HG03060 (cell line): ENCODE data around the gene WNK2.

Source experiments
- ATAC-seq: cut with Tn5 transposase; IDR thresholded peaks from one replicate; pipeline ENCODE4 v1.9.1; 2021; ENCODE audit warnings: low read depth, moderate number of reproducible peaks; ENCODE audit not compliant: unreplicated experiment

The WNK2 gene

DNA sequence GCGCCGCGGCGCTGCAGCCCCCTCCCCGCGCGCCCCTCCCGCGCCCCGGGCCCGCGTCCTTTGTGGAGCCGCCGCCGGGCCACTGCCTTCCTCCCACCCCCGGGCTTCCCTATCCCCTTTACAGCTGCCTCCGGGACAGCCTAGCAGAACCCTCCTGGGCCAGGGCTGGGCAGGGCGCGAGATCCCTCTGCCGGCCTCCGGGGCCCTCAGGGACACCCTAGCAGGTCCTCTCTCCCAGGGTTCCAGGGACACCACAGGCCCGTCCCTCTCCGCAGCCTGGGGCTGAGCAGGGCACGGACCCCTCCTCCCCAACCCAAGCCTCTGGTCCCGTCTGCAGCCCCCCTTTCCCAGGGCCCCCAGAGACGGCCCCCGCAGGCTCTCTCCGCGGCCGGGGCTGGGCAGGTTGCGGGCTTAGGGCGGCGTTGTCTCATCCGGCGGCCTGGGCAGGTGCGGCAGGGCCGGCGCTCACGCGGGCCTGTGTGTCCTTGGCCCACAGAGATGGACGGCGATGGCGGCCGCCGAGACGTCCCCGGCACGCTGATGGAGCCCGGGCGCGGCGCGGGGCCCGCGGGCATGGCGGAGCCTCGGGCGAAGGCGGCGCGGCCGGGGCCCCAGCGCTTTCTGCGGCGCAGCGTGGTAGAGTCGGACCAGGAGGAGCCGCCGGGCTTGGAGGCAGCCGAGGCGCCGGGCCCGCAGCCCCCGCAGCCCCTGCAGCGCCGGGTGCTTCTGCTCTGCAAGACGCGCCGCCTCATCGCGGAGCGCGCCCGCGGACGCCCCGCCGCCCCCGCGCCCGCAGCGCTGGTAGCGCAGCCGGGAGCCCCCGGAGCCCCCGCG is 710 bp downstream of the WNK2 start:
- ATAC-seq, result no peak

- ATAC-seq, result no peak
Observed at GRCh38 chr9:93185266-93186214, 1.6 kb downstream of the WNK2 start.

DNA sequence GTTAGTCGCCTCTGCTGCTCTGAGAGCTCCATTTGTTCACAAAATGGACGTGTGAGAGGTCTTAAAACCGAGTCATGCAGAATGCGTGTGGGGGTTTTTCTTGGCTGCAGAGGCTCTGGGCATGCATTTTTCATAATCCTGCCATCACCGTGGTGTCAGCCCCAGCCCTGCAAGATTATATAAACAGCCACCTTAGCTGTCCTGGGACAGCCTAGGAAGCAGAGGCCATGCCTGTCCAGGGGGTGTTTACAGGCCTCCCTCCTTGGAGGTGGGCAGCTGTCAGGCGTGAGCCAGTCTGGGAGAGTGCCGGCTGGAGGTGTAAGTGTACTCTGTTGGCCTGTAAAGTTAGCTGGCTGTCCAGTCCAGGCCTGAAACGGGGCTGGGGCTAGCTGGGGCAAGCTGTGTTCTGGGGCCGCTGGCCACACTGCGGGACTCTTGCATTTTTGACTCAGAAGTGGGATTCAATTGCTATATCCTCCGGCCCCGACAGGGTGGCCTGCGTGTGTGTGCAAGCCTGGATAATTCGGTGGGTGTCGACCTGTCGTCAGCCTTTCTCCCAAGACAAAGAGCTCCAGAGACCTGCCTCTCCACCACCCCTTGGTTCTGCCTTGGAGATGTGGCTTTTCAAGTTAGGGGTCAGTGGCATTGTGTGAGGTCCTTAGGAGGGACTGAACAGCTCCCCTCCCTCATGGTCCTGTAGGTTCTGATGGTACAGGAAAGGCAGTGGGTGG is 2.4 kb downstream of the WNK2 start:
- no peak for ATAC-seq

DNA sequence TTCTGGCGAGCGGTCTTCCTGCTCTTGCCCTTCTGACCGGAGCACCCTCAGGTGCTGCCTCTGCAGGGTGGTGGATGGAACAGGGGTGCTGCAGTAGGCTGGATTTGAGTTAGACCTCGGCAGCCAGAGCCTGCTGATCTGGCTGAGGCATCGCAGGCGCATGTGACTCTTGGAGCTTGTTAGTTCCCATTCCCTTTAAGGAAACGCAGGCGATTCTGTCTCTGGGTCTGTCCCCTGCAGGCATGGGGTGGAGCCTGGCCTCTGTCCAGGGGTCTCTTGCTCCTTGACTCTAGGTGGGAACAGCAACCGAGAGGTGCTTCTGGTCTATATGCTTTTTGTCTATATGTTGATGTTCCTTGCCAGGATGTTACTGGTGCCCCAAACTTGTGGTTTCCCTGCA is 3.1 kb downstream of the WNK2 start:
- ATAC-seq, result no peak

GRCh38 chr9:93187574-93187973 is 3.6 kb downstream of the WNK2 start:
- no peak for ATAC-seq

- no peak for ATAC-seq
Observed at GRCh38 chr9:93188426-93189368, 4.8 kb downstream of the WNK2 start.

GRCh38 chr9:93189369-93190132 is 5.6 kb downstream of the WNK2 start:
- no peak for ATAC-seq

DNA sequence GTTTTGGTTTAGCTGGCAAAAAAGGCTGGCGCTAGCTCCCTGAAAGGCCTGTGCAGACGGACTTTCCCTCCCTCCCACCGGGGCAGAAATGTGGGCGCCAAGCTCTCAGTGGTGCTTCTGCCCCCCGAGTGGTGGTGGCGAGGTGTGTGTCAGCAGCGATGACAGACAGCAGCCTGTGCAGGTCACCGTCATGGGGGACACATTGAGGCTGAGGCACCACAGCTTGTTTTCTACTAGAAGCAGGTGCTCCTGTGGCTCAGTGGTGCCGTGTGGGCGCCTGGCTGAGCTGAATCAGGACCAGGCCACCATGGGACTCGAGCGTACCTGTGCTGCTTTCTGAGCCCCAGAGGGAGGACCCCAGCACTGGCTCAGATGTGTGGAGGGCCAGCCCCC is 6.2 kb downstream of the WNK2 start:
- ATAC-seq, result no peak

DNA sequence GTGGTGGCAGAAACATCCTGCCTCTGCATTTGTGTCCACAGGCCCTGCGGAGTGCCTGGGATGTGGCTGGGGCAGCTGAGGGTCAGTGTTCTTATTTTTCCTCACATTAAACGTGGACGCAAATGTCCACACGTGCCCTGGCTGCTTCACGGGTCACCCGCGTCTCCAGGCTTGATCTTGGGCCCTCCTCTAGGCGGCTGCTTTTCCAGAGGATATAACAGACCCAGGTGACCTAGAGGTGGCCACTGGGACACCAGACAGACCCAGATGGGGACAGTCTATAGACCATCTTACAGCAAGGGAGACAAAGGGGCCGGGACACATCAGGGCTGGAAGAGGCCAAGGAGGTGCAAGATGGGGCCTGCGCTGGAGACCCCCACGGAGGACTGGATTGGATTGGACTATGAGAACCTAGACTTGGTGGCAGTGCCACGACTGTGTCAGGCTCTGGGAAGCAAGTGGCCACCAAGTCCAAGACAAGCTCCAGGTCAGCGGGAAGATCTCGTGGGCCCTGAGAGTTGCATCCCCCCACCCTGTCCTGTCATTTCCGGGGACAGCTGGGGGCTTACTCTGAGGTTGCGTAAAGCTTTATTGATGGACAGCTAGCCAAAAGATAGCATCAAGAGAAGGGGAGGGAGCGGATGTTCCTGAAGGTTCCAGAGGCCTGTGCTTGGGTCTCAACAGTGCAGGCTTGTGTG is 6.9 kb downstream of the WNK2 start:
- ATAC-seq, result no peak

GRCh38 chr9:93191354-93191660 is 7.4 kb downstream of the WNK2 start:
- no peak for ATAC-seq

- ATAC-seq, result no peak
Observed at GRCh38 chr9:93192721-93193387, 8.9 kb downstream of the WNK2 start.

DNA sequence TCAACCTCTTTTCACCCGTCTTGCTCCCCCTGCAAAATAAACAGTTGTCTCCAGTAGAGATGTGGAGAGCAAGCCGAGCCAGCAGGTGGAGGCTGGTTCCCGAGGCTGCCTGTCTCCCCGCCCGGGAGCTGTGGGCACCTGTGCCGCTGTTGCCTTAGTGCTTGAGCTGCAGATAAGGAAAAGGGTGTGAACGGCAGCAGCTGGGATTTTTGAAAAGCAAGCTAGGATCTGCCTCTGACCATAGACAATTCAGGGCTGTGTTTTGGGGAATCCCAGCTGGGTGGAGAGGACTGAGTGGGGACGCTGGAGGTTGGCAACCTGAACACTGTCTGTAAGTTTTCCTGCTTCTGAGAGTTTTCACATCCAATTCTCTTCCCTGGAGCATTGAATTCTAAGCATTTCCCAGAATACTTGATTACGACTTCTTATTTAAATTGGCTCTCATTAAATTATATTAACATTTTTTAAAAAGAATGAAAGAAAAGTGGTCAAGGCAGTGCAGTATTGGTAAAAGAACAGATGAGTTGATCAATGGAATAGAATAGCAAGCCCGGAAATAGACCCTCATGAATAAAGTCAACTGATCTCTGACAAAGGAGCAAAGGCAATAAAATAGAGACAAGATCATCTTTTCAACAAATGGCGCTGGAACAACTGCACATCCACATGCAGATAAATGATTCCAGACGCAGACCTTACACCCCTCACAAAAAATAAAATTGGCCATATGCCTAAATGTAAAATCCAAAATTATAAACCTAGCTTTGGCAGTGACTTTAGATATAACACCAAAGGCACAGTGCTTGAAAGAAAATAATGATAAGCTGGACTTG is 9.7 kb downstream of the WNK2 start:
- no peak for ATAC-seq

DNA sequence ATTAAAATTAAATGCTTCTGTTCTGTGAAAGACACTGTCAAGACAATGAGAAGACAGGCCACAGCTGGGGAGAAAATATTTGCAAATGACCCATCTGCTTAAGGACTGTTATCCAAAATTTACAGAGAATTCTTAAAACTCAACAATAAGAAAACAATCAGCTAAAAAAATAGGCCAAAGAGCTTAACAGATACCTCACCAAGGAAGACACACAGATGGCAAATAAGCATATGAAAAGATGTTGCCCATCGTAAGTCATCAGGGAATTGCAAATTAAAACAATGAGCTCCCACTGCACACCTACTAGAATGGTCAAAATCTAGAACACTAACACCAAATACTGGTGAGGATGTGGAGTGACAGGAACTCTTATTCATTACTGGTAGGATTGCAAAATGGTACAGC is 10.3 kb downstream of the WNK2 start:
- no peak for ATAC-seq

DNA sequence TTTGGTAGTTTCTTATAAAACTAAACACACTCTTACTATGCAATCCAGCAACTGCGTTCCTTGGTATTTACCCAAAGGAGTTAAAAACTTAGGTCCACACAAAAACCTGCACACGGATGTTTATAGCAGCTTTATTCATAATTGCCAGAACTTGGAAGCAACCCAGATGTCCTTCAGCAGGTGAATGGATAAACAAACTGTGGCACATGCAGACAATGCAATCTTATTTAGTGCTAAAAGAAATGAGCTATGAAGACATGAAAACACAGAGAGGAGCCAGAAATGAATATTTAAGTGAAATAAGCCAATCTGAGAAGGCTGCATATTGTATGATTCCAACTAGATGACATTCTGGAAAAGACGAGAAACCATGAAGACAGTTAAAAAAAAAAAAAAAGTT is 10.7 kb downstream of the WNK2 start:
- no peak for ATAC-seq

- no peak for ATAC-seq
Observed at GRCh38 chr9:93196096-93197055, 12.4 kb downstream of the WNK2 start.

DNA sequence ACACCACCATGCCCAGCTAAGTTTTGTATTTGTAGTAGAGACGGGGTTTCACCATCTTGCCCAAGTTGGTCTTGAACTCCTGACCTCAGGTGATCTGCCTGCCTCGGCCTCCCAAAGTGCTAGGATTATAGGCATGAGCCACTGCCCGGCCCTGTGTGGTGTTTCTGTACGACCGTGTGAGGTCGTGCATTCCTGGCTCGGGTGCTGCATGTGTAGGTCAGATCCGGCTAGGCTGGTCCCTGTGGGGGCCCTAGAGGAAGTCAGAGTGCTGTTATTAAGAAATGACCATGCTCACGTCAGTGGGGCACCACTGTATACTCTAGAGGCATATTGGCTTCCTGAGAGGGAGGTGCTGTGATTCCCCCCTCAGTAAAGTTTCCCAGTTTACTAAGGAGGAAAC is 13.7 kb downstream of the WNK2 start:
- no peak for ATAC-seq
